Vagina (tissue), 2 donors: ENCODE data around the gene CDKL4. TPM values are rescaled to one million over a fixed set of nuclear protein-coding genes. Genes with fewer than 3 reads are reported as not detected.

Experiments used
- DNase-seq, 2 donors: peaks; one replicate each; pipeline ENCODE4 v3.0.0-alpha.2; 2017; ENCODE audit errors: extremely low spot score in 2 of 2
- H3K27ac ChIP-seq: fragments of 200-600 bp; sonication (generic); one replicate; pipeline ENCODE4 v1.5.1; 2019
- H3K27me3 ChIP-seq: fragments of 200-600 bp; sonication (generic); one replicate; pipeline ENCODE4 v1.5.1; 2019
- H3K36me3 ChIP-seq, 2 donors: fragments of 200-600 bp; sonication (generic); one replicate each; pipeline ENCODE4 v1.5.1; 2017 to 2019
- H3K4me1 ChIP-seq: fragments of 200-600 bp; sonication (generic); one replicate; pipeline ENCODE4 v1.5.1; 2019
- H3K4me3 ChIP-seq, 2 donors: fragments of 200-600 bp; sonication (generic); 1 replicate in 1 of 2; 2 replicates in 1 of 2; pipeline ENCODE4 v1.5.1; 2016 to 2019
- H3K9me3 ChIP-seq: fragments of 200-600 bp; sonication (generic); one replicate; pipeline ENCODE4 v1.5.1; 2019
- CTCF ChIP-seq, 3 experiments: fragments of 450-650 bp in 2 of 3; fragments of 200-600 bp in 1 of 3; sonication (generic) in 1 of 3; IDR thresholded peaks; one replicate each; pipeline ENCODE4 v1.5.1; 2017 to 2019; ENCODE audit warnings: antibody characterized with exemption in 3 of 3, mild to moderate bottlenecking in 2 of 3, moderate library complexity in 2 of 3
- POLR2A ChIP-seq, 2 donors: fragments of 450-650 bp; IDR thresholded peaks; one replicate each; pipeline ENCODE4 v1.6.1; 2017; ENCODE audit warnings: antibody characterized with exemption in 2 of 2, mild to moderate bottlenecking in 2 of 2, moderate library complexity in 2 of 2
- POLR2AphosphoS5 ChIP-seq, 2 donors: sonication (generic); formaldehyde crosslinking; IDR thresholded peaks; one replicate each; pipeline ENCODE4 v1.9.0; 2017; ENCODE audit warnings: antibody characterized with exemption in 2 of 2, mild to moderate bottlenecking in 2 of 2, low read depth in 1 of 2; ENCODE audit not compliant: insufficient read depth in 1 of 2
- intact Hi-C: fragments of 100-400 bp; cut with DNase I; formaldehyde crosslinking; loops from one replicate; pipeline ENCODE4 v1.15.1; 2023
- total RNA-seq: library from RNA; depleted of rRNA; stranded (reverse); fragments of >200 nt; gene quantifications from one replicate; pipeline ENCODE4 v1.2.3, GENCODE V29; 2016

The CDKL4 gene
- total RNA-seq, 1 donor from 2014 or later = 2.7 TPM

GRCh38 chr2:39146630-39147029, 97.1 kb downstream of the CDKL4 start:
- Histone ChIP-seq H3K36me3 (no peaks in the 10 kb centered on the region), H3K9me3 (no peaks in the 10 kb centered on the region), H3K27me3 (no peaks in the 10 kb centered on the region), H3K4me1 (no peaks in the 10 kb centered on the region), H3K4me3 (no peak overlapping the region), H3K27ac (no peak overlapping the region)
- intact Hi-C loops = no loop called here
- TF ChIP-seq CTCF (IDR thresholded peaks at IDR 0.05) (no peak), POLR2A (IDR thresholded peaks at IDR 0.05) (no peak), POLR2AphosphoS5 (IDR thresholded peaks at IDR 0.05; ENCODE audit: insufficient read depth in 1 of 2, low read depth in 1 of 2) (no peak)
- DNase-seq = no peak

GRCh38 chr2:39145906-39146421, 97.8 kb downstream of the CDKL4 start:
- intact Hi-C loops = no loop called here
- H3K27me3 ChIP-seq = no peaks in the 10 kb centered on the region
- no peak for DNase-seq
- H3K4me3 ChIP-seq = no peak overlapping the region
- no peaks in the 10 kb centered on the region for H3K9me3 ChIP-seq
- no peaks in the 10 kb centered on the region for H3K36me3 ChIP-seq
- no peak overlapping the region for H3K27ac ChIP-seq
- TF ChIP-seq POLR2AphosphoS5 (IDR thresholded peaks at IDR 0.05; ENCODE audit: insufficient read depth in 1 of 2, low read depth in 1 of 2) = no peak
- no peak for TF ChIP-seq CTCF (IDR thresholded peaks at IDR 0.05)
- no peak for TF ChIP-seq POLR2A (IDR thresholded peaks at IDR 0.05)
- H3K4me1 ChIP-seq = no peaks in the 10 kb centered on the region

GRCh38 chr2:39144416-39144815, 99.4 kb downstream of the CDKL4 start:
- H3K4me3 ChIP-seq = no peak overlapping the region
- no peaks in the 10 kb centered on the region for H3K27me3 ChIP-seq
- no peaks in the 10 kb centered on the region for H3K9me3 ChIP-seq
- no peak for DNase-seq
- H3K4me1 ChIP-seq = no peaks in the 10 kb centered on the region
- TF ChIP-seq POLR2AphosphoS5 (IDR thresholded peaks at IDR 0.05; ENCODE audit: insufficient read depth in 1 of 2, low read depth in 1 of 2) = no peak
- TF ChIP-seq POLR2A (IDR thresholded peaks at IDR 0.05) = no peak
- TF ChIP-seq CTCF (IDR thresholded peaks at IDR 0.05) = no peak
- intact Hi-C loops = no loop called here
- H3K27ac ChIP-seq = no peak overlapping the region
- no peaks in the 10 kb centered on the region for H3K36me3 ChIP-seq

- intact Hi-C loops = no loop called here
- no peak for DNase-seq
- no peaks in the 10 kb centered on the region for H3K4me1 ChIP-seq
- no peaks in the 10 kb centered on the region for H3K36me3 ChIP-seq
- H3K27ac ChIP-seq = no peak overlapping the region
- TF ChIP-seq POLR2A (IDR thresholded peaks at IDR 0.05) (no peak), CTCF (IDR thresholded peaks at IDR 0.05) (no peak), POLR2AphosphoS5 (IDR thresholded peaks at IDR 0.05; ENCODE audit: insufficient read depth in 1 of 2, low read depth in 1 of 2) (no peak)
- no peaks in the 10 kb centered on the region for H3K9me3 ChIP-seq
- H3K27me3 ChIP-seq = no peaks in the 10 kb centered on the region
- no peak overlapping the region for H3K4me3 ChIP-seq
Observed at GRCh38 chr2:39142904-39143605, 100.7 kb downstream of the CDKL4 start.
